Epithelial cell of esophagus (primary cell): ENCODE data around the gene SEMA7A.

Experiments
- DNase-seq: peaks from one replicate; pipeline ENCODE4 v3.0.0; 2010; ENCODE audit warnings: low read depth
- H3K4me3 ChIP-seq: 2 replicates; pipeline ENCODE4 v1.5.1; 2011; ENCODE audit warnings: mild to moderate bottlenecking, low read length, control low read depth
- CTCF ChIP-seq: IDR thresholded peaks from 2 replicates; pipeline ENCODE4 v1.5.1; 2011; ENCODE audit warnings: low read depth, mild to moderate bottlenecking, low read length, control low read depth, inconsistent platforms; ENCODE audit not compliant: insufficient read depth; ENCODE audit errors: missing control alignments

Gene SEMA7A

GRCh38 chr15:74383695-74384565, 49.8 kb downstream of the SEMA7A start:
- no peak for TF ChIP-seq CTCF
- H3K4me3 ChIP-seq = no peak overlapping the region
- DNase-seq = peak; percentile 98

GRCh38 chr15:74383286-74383685, 50.5 kb downstream of the SEMA7A start:
- no peak for TF ChIP-seq CTCF
- DNase-seq = no peak

GRCh38 chr15:74382004-74382816, 51.5 kb downstream of the SEMA7A start:
- peak; percentile 86 for DNase-seq
- H3K4me3 ChIP-seq = no peak overlapping the region
- TF ChIP-seq CTCF = peak; percentile 95

More at GRCh38 chr15:74383286-74383685, 50.5 kb downstream of the SEMA7A start:
- no peak overlapping the region for H3K4me3 ChIP-seq

GRCh38 chr15:74381481-74381880, 52.3 kb downstream of the SEMA7A start:
- H3K4me3 ChIP-seq = no peak overlapping the region
- TF ChIP-seq CTCF = no peak
- DNase-seq = no peak

GRCh38 chr15:74381190-74381453, 52.6 kb downstream of the SEMA7A start:
- DNase-seq = no peak
- no peak for TF ChIP-seq CTCF
- no peak overlapping the region for H3K4me3 ChIP-seq

GRCh38 chr15:74380361-74381189, 53.2 kb downstream of the SEMA7A start:
- no peak for DNase-seq
- no peak overlapping the region for H3K4me3 ChIP-seq
- TF ChIP-seq CTCF = no peak
